H1 (cell line): Measurements from ENCODE around the gene TGM1. TPM values are rescaled to one million over a fixed set of nuclear protein-coding genes. Genes with fewer than 3 reads are reported as not detected.

Experiments used
- EZH2 ChIP-seq: fragments of 200-600 bp; sonication (generic); IDR thresholded peaks from 2 replicates; pipeline ENCODE4 v1.7.1; 2012; ENCODE audit warnings: low read depth, mild to moderate bottlenecking, moderate library complexity, low read length, inconsistent platforms; ENCODE audit not compliant: severe bottlenecking
- KDM4A ChIP-seq: IDR thresholded peaks from one replicate; pipeline ENCODE4 v1.7.1; 2012; ENCODE audit warnings: low read depth, mild to moderate bottlenecking, moderate library complexity, low read length, inconsistent platforms; ENCODE audit not compliant: severe bottlenecking
- RXRA ChIP-seq: IDR thresholded peaks from 2 replicates; pipeline ENCODE4 v1.6.1; 2011; ENCODE audit warnings: low read depth, mild to moderate bottlenecking, low read length, moderate library complexity; ENCODE audit not compliant: insufficient read depth
- SIN3A ChIP-seq, 2 experiments: IDR thresholded peaks in 1 of 2; conservative IDR thresholded peaks in 1 of 2; 2 replicates each; pipeline ENCODE4 v1.6.1; 2011 to 2012; ENCODE audit warnings: low read length in 2 of 2, improper control_type of control experiment in 1 of 2, low read depth in 1 of 2, mild to moderate bottlenecking in 1 of 2
- SP1 ChIP-seq: IDR thresholded peaks from 2 replicates; pipeline ENCODE4 v1.6.1; 2011; ENCODE audit warnings: low read depth, low read length
- SRF ChIP-seq: IDR thresholded peaks from 2 replicates; pipeline ENCODE4 v1.6.1; 2011; ENCODE audit warnings: mild to moderate bottlenecking, low read depth, low read length, moderate library complexity
- polyA plus RNA-seq, 7 experiments: library from polyadenylated mRNA; depleted of rRNA in 3 of 7; stranded (reverse) in 5 of 7; unstranded in 2 of 7; fragments of >200 nt in 5 of 7; fragments of 200-250 nt in 2 of 7; gene quantifications; 1 replicate in 5 of 7; 2 replicates in 1 of 7; 4 replicates in 1 of 7; pipeline versions ENCODE4 v1.2.1 to v1.2.3, GENCODE V29; 2011 to 2013; ENCODE audit warnings: missing spikeins in 2 of 7, mixed read lengths in 2 of 7
- total RNA-seq: library from RNA; stranded (reverse); fragmentation: NEBNext Ultra II Directional; extraction: Animal tissue kit (Norgen Biotek cat#: 25700); gene quantifications from 2 replicates; pipeline ENCODE4 v1.2.1, GENCODE V29; 2021
- TF ChIP-seq, protein P1 (sequence below), 3 experiments: IDR thresholded peaks; 1 replicate in 2 of 3; 2 replicates in 1 of 3; pipeline versions ENCODE4 v1.5.1 to v1.6.1; 2011; ENCODE audit warnings: low read length in 3 of 3, mild to moderate bottlenecking in 3 of 3, inconsistent platforms in 2 of 3, low read depth in 1 of 3, moderate library complexity in 1 of 3; ENCODE audit not compliant: insufficient read depth in 1 of 3; ENCODE audit errors: control extremely low read depth in 1 of 3
- TF ChIP-seq, protein P2 (sequence below): IDR thresholded peaks from 2 replicates; pipeline ENCODE4 v1.6.1; 2012; ENCODE audit warnings: inconsistent platforms
- TF ChIP-seq, protein P3 (sequence below): IDR thresholded peaks from 2 replicates; pipeline ENCODE4 v1.6.1; 2012; ENCODE audit warnings: inconsistent platforms

Gene TGM1
- total and polyA plus RNA-seq, 2 of the 8 experiments (the other 6 are each of a cell fraction or from before 2014, with no cell fraction given) = 1.8 to 2.2 TPM

DNA sequence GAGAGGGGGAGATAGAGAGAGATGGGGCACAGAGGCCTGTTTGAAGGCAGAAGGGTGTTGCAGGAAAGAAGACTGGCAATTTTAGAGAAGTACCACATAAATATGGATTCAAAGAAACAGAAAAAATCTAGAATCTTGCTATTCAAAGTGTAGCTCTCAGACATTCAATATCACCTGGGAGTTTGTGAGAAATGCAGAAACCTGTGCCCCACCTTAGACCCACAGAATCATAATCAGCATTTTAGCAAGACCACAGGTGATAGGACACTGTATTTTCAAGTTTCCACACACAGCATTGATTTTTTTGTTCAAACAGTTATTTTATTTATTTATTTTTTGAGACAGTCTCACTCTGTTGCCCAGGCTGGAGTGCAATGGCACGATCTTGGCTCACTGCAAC is 34.1 kb downstream of the TGM1 start (continued):
- TF ChIP-seq, protein P1, sequence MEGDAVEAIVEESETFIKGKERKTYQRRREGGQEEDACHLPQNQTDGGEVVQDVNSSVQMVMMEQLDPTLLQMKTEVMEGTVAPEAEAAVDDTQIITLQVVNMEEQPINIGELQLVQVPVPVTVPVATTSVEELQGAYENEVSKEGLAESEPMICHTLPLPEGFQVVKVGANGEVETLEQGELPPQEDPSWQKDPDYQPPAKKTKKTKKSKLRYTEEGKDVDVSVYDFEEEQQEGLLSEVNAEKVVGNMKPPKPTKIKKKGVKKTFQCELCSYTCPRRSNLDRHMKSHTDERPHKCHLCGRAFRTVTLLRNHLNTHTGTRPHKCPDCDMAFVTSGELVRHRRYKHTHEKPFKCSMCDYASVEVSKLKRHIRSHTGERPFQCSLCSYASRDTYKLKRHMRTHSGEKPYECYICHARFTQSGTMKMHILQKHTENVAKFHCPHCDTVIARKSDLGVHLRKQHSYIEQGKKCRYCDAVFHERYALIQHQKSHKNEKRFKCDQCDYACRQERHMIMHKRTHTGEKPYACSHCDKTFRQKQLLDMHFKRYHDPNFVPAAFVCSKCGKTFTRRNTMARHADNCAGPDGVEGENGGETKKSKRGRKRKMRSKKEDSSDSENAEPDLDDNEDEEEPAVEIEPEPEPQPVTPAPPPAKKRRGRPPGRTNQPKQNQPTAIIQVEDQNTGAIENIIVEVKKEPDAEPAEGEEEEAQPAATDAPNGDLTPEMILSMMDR (IDR thresholded peaks at IDR 0.05; ENCODE audit: control extremely low read depth in 1 of 3, insufficient read depth in 1 of 3, low read depth in 1 of 3, low read length in 3 of 3) = no peak
- TF ChIP-seq RXRA (no peak), SIN3A (conservative IDR thresholded peaks at IDR 0.05 in 1 of 2, IDR thresholded peaks at IDR 0.05 in 1 of 2; ENCODE audit: low read depth in 1 of 2, low read length in 2 of 2) (no peak), EZH2 (no peak), SRF (no peak), KDM4A (no peak), SP1 (no peak)
- TF ChIP-seq, protein P2, sequence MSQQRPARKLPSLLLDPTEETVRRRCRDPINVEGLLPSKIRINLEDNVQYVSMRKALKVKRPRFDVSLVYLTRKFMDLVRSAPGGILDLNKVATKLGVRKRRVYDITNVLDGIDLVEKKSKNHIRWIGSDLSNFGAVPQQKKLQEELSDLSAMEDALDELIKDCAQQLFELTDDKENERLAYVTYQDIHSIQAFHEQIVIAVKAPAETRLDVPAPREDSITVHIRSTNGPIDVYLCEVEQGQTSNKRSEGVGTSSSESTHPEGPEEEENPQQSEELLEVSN = no peak
- TF ChIP-seq, protein P3, sequence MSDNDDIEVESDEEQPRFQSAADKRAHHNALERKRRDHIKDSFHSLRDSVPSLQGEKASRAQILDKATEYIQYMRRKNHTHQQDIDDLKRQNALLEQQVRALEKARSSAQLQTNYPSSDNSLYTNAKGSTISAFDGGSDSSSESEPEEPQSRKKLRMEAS = no peak
